Kidney (tissue), 14 donors: ENCODE data around the gene CORIN. TPM values are rescaled to one million over a fixed set of nuclear protein-coding genes. Genes with fewer than 3 reads are reported as not detected.

Source experiments
- DNase-seq, 5 donors: peaks; one replicate each; pipeline ENCODE4 v3.0.0-alpha.2; 2013 to 2020
- FAIRE-seq: peaks from 2 replicates; lab custom pipeline; 2012; peaks lifted over from hg19 to GRCh38; lab: Jason Lieb, UNC
- H3K27ac ChIP-seq, 2 donors: one replicate each; pipeline ENCODE4 v1.7.0; 2013; ENCODE audit warnings: low read depth in 2 of 2, low read length in 2 of 2, inconsistent platforms in 1 of 2
- H3K27me3 ChIP-seq: one replicate; pipeline ENCODE4 v1.7.1; 2013; ENCODE audit warnings: low read length, inconsistent platforms; ENCODE audit not compliant: control insufficient read depth, insufficient read depth
- H3K36me3 ChIP-seq, 3 donors: one replicate each; pipeline versions ENCODE4 v1.7.0 to v1.7.1; 2013; ENCODE audit warnings: low read length in 3 of 3, control low read depth in 1 of 3, inconsistent platforms in 1 of 3; ENCODE audit not compliant: insufficient read depth in 3 of 3, control insufficient read depth in 2 of 3
- H3K4me1 ChIP-seq, 3 donors: one replicate each; pipeline versions ENCODE4 v1.7.0 to v1.7.1; 2013; ENCODE audit warnings: low read length in 3 of 3, inconsistent platforms in 1 of 3, low read depth in 1 of 3; ENCODE audit not compliant: control insufficient read depth in 2 of 3, insufficient read depth in 2 of 3
- H3K4me3 ChIP-seq, 3 donors: one replicate each; pipeline versions ENCODE4 v1.7.0 to v1.8.1; 2013; ENCODE audit warnings: low read length in 3 of 3, control low read depth in 1 of 3, inconsistent platforms in 1 of 3
- H3K9ac ChIP-seq, 3 donors: one replicate each; pipeline versions ENCODE4 v1.7.0 to v1.7.1; 2013; ENCODE audit warnings: low read length in 3 of 3, control low read depth in 1 of 3, inconsistent platforms in 1 of 3
- H3K9me3 ChIP-seq, 3 donors: one replicate each; pipeline versions ENCODE4 v1.7.0 to v1.7.1; 2013; ENCODE audit warnings: low read length in 3 of 3, control low read depth in 1 of 3, inconsistent platforms in 1 of 3; ENCODE audit not compliant: control insufficient read depth in 2 of 3, insufficient read depth in 1 of 3
- intact Hi-C: fragments of 100-400 bp; cut with DNase I; formaldehyde crosslinking; loops from one replicate; pipeline ENCODE4 v1.11.1; 2022
- polyA plus RNA-seq: library from polyadenylated mRNA; stranded (reverse); fragments of 350-450 nt; fragmentation: Illumina TruSeq; extraction: RNeasy Lipid Tissue Mini Kit (QIAGEN cat#74804); gene quantifications from one replicate; pipeline ENCODE4 v1.2.3, GENCODE V29; 2014; ENCODE audit warnings: low read depth, low replicate concordance; ENCODE audit not compliant: insufficient read depth
- total RNA-seq: library from RNA; stranded (reverse); fragmentation: NEBNext Ultra II Directional; extraction: Animal tissue kit (Norgen Biotek cat#: 25700); gene quantifications from one replicate; pipeline ENCODE4 v1.2.1, GENCODE V29; 2021
- TF ChIP-seq, protein P1 (sequence below): IDR thresholded peaks from 3 replicates; pipeline ENCODE4 v1.5.1; 2012; ENCODE audit warnings: mild to moderate bottlenecking, moderate library complexity, borderline replicate concordance; ENCODE audit not compliant: insufficient read depth; ENCODE audit errors: extremely low read depth
- donor health status: control.
- donor health status: control.
- donor health status: control.
- donor health status: control.
- donor health status: control.
- donor health status: DM: yes; HTN: yes; CAD: no.
- donor health status: Normal renal cell carcinoma (clear cell type).

The CORIN gene
- total and polyA plus RNA-seq, 2 donors from 2014 or later = 0.75 to 2.6 TPM

- Histone ChIP-seq H3K9ac (no peak overlapping the region), H3K27me3 (no peaks in the 10 kb centered on the region), H3K4me1 (no peaks in the 10 kb centered on the region), H3K9me3 (no peaks in the 10 kb centered on the region), H3K27ac (no peak overlapping the region), H3K36me3 (peaks cover 6 to 35% (median 24%) of the 10 kb centered on the region in 3 donors), H3K4me3 (no peak overlapping the region)
- intact Hi-C loops = no loop called here
- TF ChIP-seq, protein P1, sequence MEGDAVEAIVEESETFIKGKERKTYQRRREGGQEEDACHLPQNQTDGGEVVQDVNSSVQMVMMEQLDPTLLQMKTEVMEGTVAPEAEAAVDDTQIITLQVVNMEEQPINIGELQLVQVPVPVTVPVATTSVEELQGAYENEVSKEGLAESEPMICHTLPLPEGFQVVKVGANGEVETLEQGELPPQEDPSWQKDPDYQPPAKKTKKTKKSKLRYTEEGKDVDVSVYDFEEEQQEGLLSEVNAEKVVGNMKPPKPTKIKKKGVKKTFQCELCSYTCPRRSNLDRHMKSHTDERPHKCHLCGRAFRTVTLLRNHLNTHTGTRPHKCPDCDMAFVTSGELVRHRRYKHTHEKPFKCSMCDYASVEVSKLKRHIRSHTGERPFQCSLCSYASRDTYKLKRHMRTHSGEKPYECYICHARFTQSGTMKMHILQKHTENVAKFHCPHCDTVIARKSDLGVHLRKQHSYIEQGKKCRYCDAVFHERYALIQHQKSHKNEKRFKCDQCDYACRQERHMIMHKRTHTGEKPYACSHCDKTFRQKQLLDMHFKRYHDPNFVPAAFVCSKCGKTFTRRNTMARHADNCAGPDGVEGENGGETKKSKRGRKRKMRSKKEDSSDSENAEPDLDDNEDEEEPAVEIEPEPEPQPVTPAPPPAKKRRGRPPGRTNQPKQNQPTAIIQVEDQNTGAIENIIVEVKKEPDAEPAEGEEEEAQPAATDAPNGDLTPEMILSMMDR = no peak
- FAIRE-seq = no peak
- DNase-seq = no peak
Observed at GRCh38 chr4:47570816-47571215, 267.1 kb downstream of the CORIN start.

- Histone ChIP-seq H3K4me1 (no peaks in the 10 kb centered on the region), H3K36me3 (peaks cover 6 to 24% (median 13%) of the 10 kb centered on the region in 3 donors), H3K9ac (no peak overlapping the region), H3K27me3 (no peaks in the 10 kb centered on the region), H3K9me3 (no peaks in the 10 kb centered on the region), H3K4me3 (no peak overlapping the region), H3K27ac (no peak overlapping the region)
- intact Hi-C loops = no loop called here
- DNase-seq (no peak), FAIRE-seq (no peak)
- TF ChIP-seq, protein P1 = no peak
Observed at GRCh38 chr4:47567511-47567910, 270.4 kb downstream of the CORIN start.

GRCh38 chr4:47566969-47567368, 270.9 kb downstream of the CORIN start:
- DNase-seq = no peak
- Histone ChIP-seq H3K4me3 (no peak overlapping the region), H3K36me3 (peaks cover 6 to 20% (median 12%) of the 10 kb centered on the region in 3 donors), H3K4me1 (no peaks in the 10 kb centered on the region), H3K9ac (no peak overlapping the region), H3K9me3 (no peaks in the 10 kb centered on the region), H3K27ac (no peak overlapping the region), H3K27me3 (no peaks in the 10 kb centered on the region)
- intact Hi-C loops = no loop called here
- no peak for FAIRE-seq
- TF ChIP-seq, protein P1 = no peak

GRCh38 chr4:47566566-47566965, 271.3 kb downstream of the CORIN start:
- intact Hi-C loops = no loop called here
- Histone ChIP-seq H3K9me3 (no peaks in the 10 kb centered on the region), H3K27ac (no peak overlapping the region), H3K36me3 (peaks cover 6 to 16% (median 12%) of the 10 kb centered on the region in 3 donors), H3K27me3 (no peaks in the 10 kb centered on the region), H3K4me3 (no peak overlapping the region), H3K9ac (no peak overlapping the region), H3K4me1 (peaks cover 0 to 2% (median 0%) of the 10 kb centered on the region in 3 donors)
- TF ChIP-seq, protein P1 = no peak
- DNase-seq (no peak), FAIRE-seq (no peak)
